ENCODE data around the gene COX7C. TPM values are rescaled to one million over a fixed set of nuclear protein-coding genes. Genes with fewer than 3 reads are reported as not detected.
"Not testable (repeated sequence)": the region's sequence is repeated elsewhere in the genome, so short reads cannot be mapped to it uniquely, and the experiment has no call there.

COX7C gene
- polyA plus RNA-seq (2013, experiment 1 of 2; ENCODE audit: insufficient read length): 550 TPM
- polyA plus RNA-seq (2013, experiment 2 of 2; ENCODE audit: insufficient read length): 564 TPM

DNA sequence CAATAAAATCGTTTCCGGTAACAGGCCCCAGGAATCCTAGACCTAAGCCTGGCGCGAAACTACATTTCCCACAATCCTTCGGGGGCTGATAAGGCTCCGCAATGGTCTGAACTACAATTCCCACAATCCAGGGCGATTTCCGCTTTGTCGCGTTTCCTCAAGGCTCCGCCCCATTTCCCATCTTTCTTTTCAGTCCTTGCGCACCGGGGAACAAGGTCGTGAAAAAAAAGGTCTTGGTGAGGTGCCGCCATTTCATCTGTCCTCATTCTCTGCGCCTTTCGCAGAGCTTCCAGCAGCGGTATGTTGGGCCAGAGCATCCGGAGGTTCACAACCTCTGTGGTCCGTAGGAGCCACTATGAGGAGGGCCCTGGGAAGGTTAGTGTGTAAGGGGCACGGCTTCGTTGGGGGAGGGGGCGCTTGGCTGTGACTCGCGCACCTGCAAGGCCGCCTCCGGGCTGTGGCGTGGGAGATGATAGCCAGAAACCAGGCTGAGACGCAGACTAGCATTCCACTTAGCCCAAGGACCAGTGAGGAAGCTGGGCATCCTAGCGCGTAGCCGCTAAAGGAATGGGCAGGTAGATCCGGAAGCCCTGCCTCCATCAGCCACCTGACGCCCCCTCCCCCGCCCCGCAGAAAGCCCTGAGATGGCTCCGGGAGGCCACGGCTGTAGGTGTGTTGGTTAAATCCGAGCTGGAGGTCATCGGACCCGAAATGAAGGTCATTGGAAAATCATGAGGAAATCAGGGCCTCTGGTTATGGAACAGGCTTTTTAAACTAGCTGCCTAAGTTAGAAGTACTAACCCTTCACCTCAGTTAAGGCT, at the start of gene COX7C:
Gene COX7C (plus strand): TSS at position 186 of the 821 bp plus-strand sequence. CDS start 115 bp downstream, at position 301.
- peak; percentile 96 for DNase-seq

GRCh38 chr5:86569522-86570426, 48.0 kb upstream of the COX7C start:
- not testable (repeated sequence) for DNase-seq

- DNase-seq: no peak
These were observed 47.2 kb upstream of the COX7C start for GRCh38 chr5:86570427-86571083.

DNA sequence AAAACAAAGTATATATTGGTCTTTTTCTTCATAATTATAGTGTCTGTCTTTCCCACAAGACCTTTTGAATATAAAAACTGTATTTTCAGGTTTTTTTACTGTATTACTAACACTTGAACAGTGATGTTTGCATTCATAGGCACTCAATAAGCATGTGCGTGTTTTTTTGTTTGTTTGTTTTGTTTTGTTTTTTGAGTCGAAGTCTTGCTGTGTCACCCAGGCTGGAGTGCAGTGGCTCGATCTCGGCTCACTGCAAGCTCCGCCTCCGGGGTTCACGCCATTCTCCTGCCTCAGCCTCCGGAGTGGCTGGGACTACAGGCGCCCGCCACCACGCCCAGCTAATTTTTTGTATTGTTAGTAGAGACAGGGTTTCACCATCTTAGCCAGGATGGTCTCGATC, 46.6 kb upstream of the COX7C start:
- not testable (repeated sequence) for DNase-seq

- no peak for DNase-seq
These were observed 44.8 kb upstream of the COX7C start for GRCh38 chr5:86572825-86573517.

DNA sequence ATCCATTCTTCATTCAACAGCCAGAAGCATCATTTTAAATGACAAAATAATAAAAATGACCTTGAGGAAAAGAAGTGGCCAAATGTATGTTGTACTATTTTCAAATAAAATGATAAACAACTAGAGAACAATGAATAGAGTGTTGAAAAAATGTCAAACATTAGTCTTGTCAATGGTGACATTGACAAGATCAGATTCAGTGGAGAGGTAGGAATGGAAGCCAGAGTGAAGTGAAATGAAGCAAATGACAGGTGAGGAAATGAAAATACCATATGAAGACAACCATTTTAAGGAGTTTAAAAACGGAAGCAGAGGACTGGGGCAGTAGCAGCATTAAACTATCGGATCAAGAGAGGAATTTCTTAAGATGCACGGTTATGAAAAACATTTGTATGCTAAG, 38.2 kb upstream of the COX7C start:
- no peak for DNase-seq

DNA sequence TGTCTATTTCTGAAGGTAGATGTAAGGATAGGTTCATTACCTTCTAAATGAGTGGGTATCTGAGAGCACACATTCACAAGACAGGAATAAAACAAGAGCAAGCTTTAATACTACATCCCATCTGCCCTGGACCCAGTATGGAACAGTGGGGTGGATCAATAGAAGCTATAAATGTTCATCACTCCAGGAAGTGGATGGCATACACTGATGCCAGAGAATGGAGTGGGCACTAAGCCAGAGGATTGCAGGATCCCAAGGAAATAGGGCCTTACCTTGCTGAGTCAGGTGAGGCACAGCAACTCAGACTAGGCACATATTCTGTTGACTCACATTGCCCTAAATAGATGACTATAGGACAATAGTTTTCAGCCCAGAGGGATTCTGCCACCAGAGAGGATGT, 21.3 kb upstream of the COX7C start:
- no peak for DNase-seq

GRCh38 chr5:86605881-86606280, 11.9 kb upstream of the COX7C start:
- DNase-seq: no peak

DNA sequence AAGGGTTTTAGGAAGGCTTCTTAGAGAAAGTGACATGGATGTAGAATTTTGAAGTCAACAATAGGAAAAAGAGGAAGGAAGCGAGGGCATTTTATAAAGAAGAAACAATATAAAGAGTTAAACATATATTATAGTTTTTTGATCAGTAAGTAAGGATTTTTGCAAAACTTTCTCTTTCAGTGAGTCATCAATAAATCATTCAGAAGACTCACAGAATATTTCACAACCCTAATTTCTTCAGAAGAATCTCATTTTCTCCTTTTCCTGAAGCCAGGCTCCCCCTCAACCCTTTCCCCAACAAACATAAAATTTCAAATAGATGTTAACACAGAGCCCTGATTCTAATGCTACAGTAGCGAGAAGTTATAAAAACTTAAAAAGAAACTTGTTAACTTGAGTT, 4.3 kb upstream of the COX7C start:
- DNase-seq: no peak

- DNase-seq: no peak
These were observed 409 bp upstream of the COX7C start for GRCh38 chr5:86617309-86617755.

GRCh38 chr5:86623785-86624483, 6.2 kb downstream of the COX7C start:
- DNase-seq: no peak

- no peak for DNase-seq
These were observed 7.4 kb downstream of the COX7C start for GRCh38 chr5:86625148-86625547.

GRCh38 chr5:86626149-86626548, 8.4 kb downstream of the COX7C start:
- no peak for DNase-seq

GRCh38 chr5:86631165-86631564, 13.4 kb downstream of the COX7C start:
- no peak for DNase-seq

- DNase-seq: no peak
These were observed 23.3 kb downstream of the COX7C start for GRCh38 chr5:86640998-86641397.

DNA sequence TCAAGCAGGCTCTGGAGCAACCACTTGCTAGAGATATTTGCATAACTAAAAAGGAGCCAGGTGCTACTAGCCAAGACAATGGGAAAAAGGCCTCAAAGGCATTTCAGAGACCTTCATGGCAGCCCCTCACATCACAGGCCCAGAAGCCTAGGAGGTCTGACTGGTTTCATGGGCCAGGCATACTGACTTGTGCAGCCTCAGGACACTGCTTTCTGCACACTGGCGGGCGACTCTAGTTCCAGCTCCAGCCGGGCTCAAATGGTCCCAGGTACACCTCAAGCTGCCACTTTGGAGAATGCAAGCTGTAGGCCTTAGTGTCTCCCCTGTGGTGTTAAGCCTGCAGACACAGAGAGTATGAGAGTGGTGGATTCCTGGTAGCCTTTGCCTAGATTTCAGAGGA, 27.1 kb downstream of the COX7C start:
- no peak for DNase-seq

- DNase-seq: no peak
These were observed 28.1 kb downstream of the COX7C start for GRCh38 chr5:86645885-86646284.

DNA sequence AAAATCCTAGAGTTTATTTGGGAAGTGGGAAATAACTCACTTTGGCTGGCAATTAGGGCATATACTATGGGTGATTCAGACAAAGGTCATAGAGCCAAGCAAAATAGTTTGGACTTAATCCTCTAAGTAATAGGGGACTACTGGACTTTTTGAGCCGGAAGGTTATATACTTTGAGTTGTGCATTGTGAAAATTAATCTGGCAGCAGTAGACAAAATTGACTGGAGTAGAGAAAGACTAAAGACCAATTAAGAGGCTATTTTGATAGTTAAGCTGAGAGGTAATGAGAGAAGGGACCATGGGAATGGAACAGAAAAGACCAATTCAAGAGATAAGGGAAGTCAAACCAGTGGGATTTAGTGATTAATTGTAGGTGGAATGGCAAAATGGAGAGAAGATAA, 28.9 kb downstream of the COX7C start:
- DNase-seq: no peak

DNA sequence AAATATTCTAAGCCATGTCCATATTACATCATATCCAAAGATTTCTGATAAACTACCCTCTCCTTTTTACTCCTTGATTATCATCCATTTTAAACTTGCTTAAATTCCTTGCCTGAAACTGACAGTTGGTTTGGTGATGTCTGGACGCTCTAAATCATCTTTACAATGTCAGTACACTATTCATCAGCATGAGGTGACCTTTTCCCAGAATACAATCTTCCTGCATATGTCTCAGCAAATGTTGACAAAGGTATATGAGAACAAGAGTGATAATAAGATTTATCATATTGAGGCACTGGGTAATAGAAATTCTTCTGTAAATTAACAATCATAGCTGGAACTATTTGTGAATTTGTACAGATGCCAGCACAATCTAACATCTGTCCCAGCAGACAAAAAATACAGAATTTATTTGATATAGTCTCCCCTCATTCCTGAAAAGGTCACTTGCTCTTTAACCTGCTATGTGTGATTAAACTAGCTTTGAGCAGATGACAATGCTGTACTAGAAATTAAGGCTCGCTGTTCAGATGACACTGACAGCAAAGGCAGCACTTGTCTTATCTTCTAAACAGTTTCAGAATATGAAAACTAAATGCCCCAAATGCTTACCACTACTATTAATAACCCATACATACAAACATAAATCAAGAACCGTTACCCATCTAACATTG, 32.2 kb downstream of the COX7C start:
- DNase-seq: no peak

DNA sequence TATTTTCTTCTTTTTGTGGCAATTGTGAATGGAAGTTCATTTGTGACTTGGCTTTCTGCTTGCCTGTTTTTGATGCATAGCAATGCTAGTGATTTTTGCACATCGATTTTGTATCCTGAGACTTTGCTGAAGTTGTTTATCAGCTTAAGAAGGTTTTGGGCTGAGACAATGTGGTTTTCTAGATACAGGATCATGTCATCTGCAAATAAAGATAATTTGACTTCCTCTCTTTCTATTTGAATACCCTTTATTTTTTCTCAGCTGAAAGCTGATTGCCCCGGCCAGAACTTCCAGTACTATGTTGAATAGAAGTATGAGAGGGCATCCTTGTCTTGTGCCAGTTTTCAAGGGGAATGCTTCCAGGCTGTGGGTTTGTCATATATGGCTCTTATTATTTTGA, 43.0 kb downstream of the COX7C start:
- DNase-seq: not testable (repeated sequence)

DNA sequence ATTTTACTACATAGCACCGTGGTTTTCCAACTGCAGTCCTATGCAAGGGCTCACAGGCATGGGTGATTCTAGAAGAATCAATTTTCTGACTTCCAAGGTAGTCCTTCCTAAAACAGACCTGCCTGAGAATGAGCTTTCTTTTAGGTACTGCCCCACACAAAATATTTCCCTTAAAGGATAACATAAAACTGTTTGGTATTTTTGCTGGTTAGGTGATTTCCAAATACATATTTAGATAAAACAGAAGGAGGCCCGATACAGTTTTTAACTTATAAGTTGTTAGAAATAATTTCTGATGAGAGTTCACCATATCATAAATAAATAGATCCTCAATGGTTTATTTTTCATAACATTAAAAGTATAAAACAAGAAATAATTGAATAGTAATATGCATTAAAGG, 46.4 kb downstream of the COX7C start:
- no peak for DNase-seq
